Upper lobe of right lung (tissue), 1 donor: ENCODE data around the gene PLCL2. TPM values are rescaled to one million over a fixed set of nuclear protein-coding genes. Genes with fewer than 3 reads are reported as not detected.
"Not testable (repeated sequence)": the region's sequence is repeated elsewhere in the genome, so short reads cannot be mapped to it uniquely, and the experiment has no call there.

ENCODE experiments used
- ATAC-seq: fragments of 200-7000 bp; cut with Tn5 transposase; one replicate; pipeline ENCODE4 v1.9.1; 2020; ENCODE audit warnings: mild to moderate bottlenecking, moderate library complexity
- DNase-seq: peaks from one replicate; pipeline ENCODE4 v3.0.0-alpha.2; 2020
- H3K27ac ChIP-seq: fragments of 200-600 bp; one replicate; pipeline ENCODE4 v1.8.0; 2022
- H3K27me3 ChIP-seq: fragments of 200-600 bp; one replicate; pipeline ENCODE4 v1.8.0; 2022; ENCODE audit warnings: mild to moderate bottlenecking
- H3K36me3 ChIP-seq: fragments of 200-600 bp; one replicate; pipeline ENCODE4 v1.8.0; 2022
- H3K4me1 ChIP-seq: fragments of 200-600 bp; one replicate; pipeline ENCODE4 v1.8.0; 2022
- H3K4me3 ChIP-seq: fragments of 200-600 bp; one replicate; pipeline ENCODE4 v1.8.0; 2022; ENCODE audit warnings: mild to moderate bottlenecking
- H3K9me3 ChIP-seq: fragments of 200-600 bp; one replicate; pipeline ENCODE4 v1.8.0; 2022
- CTCF ChIP-seq: fragments of 200-600 bp; IDR thresholded peaks from one replicate; pipeline ENCODE4 v1.8.0; 2022; ENCODE audit warnings: antibody characterized with exemption
- intact Hi-C: fragments of 100-400 bp; cut with DNase I; formaldehyde crosslinking; loops from one replicate; pipeline ENCODE4 v1.11.0; 2022
- total RNA-seq: library from RNA; stranded (reverse); fragmentation: NEBNext Ultra II Directional; extraction: Animal tissue kit (Norgen Biotek cat#: 25700); gene quantifications from one replicate; pipeline ENCODE4 v1.2.1, GENCODE V29; 2021
- donor health status: DM: no; HTN: yes; CAD: no; lungs with severe emphysema.

PLCL2 gene
- total RNA-seq, 1 donor from 2014 or later, result 9.1 TPM

GRCh38 chr3:17094551-17094950, 209.8 kb downstream of the PLCL2 start:
- Histone ChIP-seq H3K4me1 (no peaks in the 10 kb centered on the region), H3K27me3 (no peaks in the 10 kb centered on the region), H3K9me3 (no peaks in the 10 kb centered on the region), H3K36me3 (no peaks in the 10 kb centered on the region), H3K27ac (no peak overlapping the region), H3K4me3 (no peak overlapping the region)
- intact Hi-C loops, result no loop called here
- ATAC-seq (no peak), DNase-seq (no peak)
- TF ChIP-seq CTCF, result no peak

GRCh38 chr3:17103579-17103978, 218.8 kb downstream of the PLCL2 start:
- ATAC-seq (no peak), DNase-seq (no peak)
- no peaks in the 10 kb centered on the region for H3K36me3 ChIP-seq
- H3K27ac ChIP-seq, result no peak overlapping the region
- H3K4me1 ChIP-seq, result no peaks in the 10 kb centered on the region
- H3K27me3 ChIP-seq, result no peaks in the 10 kb centered on the region
- no peaks in the 10 kb centered on the region for H3K9me3 ChIP-seq
- no peak overlapping the region for H3K4me3 ChIP-seq
- TF ChIP-seq CTCF, result no peak
- intact Hi-C loops, result no loop called here

GRCh38 chr3:17106801-17107200, 222.0 kb downstream of the PLCL2 start:
- ATAC-seq, H3K27ac ChIP-seq, H3K9me3 ChIP-seq, H3K27me3 ChIP-seq, H3K4me1 ChIP-seq, intact Hi-C loops, DNase-seq, H3K4me3 ChIP-seq, H3K36me3 ChIP-seq: not testable (repeated sequence)

GRCh38 chr3:17110660-17111396, 226.1 kb downstream of the PLCL2 start:
- ATAC-seq, result no peak
- intact Hi-C loops, result no loop called here
- no peak for DNase-seq
- H3K27ac ChIP-seq, result no peak overlapping the region
- H3K27me3 ChIP-seq, result no peaks in the 10 kb centered on the region
- TF ChIP-seq CTCF, result no peak
- H3K4me1 ChIP-seq, result no peaks in the 10 kb centered on the region
- H3K4me3 ChIP-seq, result no peak overlapping the region
- no peaks in the 10 kb centered on the region for H3K36me3 ChIP-seq
- H3K9me3 ChIP-seq, result no peaks in the 10 kb centered on the region

- ATAC-seq (no peak), DNase-seq (no peak)
- no peaks in the 10 kb centered on the region for H3K36me3 ChIP-seq
- no peaks in the 10 kb centered on the region for H3K27me3 ChIP-seq
- no peak overlapping the region for H3K27ac ChIP-seq
- H3K4me1 ChIP-seq, result no peaks in the 10 kb centered on the region
- no peak overlapping the region for H3K4me3 ChIP-seq
- no peaks in the 10 kb centered on the region for H3K9me3 ChIP-seq
- intact Hi-C loops, result no loop called here
- TF ChIP-seq CTCF, result no peak
Observed at GRCh38 chr3:17111586-17111985, 226.8 kb downstream of the PLCL2 start.

GRCh38 chr3:17115186-17115585, 230.4 kb downstream of the PLCL2 start:
- H3K9me3 ChIP-seq, result no peaks in the 10 kb centered on the region
- intact Hi-C loops, result no loop called here
- no peaks in the 10 kb centered on the region for H3K4me1 ChIP-seq
- no peak for TF ChIP-seq CTCF
- H3K27me3 ChIP-seq, result no peaks in the 10 kb centered on the region
- no peak overlapping the region for H3K4me3 ChIP-seq
- no peaks in the 10 kb centered on the region for H3K36me3 ChIP-seq
- no peak for DNase-seq
- no peak for ATAC-seq
- no peak overlapping the region for H3K27ac ChIP-seq
